IMR-90 (cell line): ENCODE results near the gene TEF. TPM values are rescaled to one million over a fixed set of nuclear protein-coding genes. Genes with fewer than 3 reads are reported as not detected.

ENCODE experiments used
- ATAC-seq: fragments of 200-7000 bp; cut with Tn5 transposase; 2 replicates; pipeline ENCODE4 v1.9.1; 2020; ENCODE audit warnings: low read depth, mild to moderate bottlenecking, moderate library complexity
- BruUV-seq: library from RNA; stranded (reverse); fragments of 400-500 nt; replicated peaks from 2 replicates; lab custom pipeline; 2021; lab: Mats Ljungman, UMichigan
- CTCF ChIA-PET: fragments of 300-600 bp; formaldehyde crosslinking; extraction: SDS; loops from one replicate; lab custom pipeline; 2021; ENCODE audit warnings: antibody characterized with exemption; lab: Yijun Ruan, JAX
- POLR2A ChIA-PET: fragments of 300-600 bp; sonication (Branson Sonifier 250); formaldehyde crosslinking; loops from one replicate; lab custom pipeline; 2022; ENCODE audit warnings: antibody characterized with exemption; ENCODE audit not compliant: unreplicated experiment; lab: Charles Lee
- DNase-seq: peaks from one replicate; pipeline ENCODE4 v3.0.0; 2013
- H2AFZ ChIP-seq: replicated peaks from 2 replicates; pipeline ENCODE3; 2013; ENCODE audit warnings: low read length, mild to moderate bottlenecking; ENCODE audit not compliant: poor library complexity
- H2AK5ac ChIP-seq: 2 replicates; pipeline ENCODE4 v1.6.1; 2013; ENCODE audit warnings: low read depth, low read length, inconsistent platforms
- H2AK9ac ChIP-seq: replicated peaks from 2 replicates; pipeline ENCODE3; 2013; ENCODE audit warnings: mild to moderate bottlenecking, low read depth, low read length, moderate library complexity; ENCODE audit not compliant: poor library complexity
- H2BK120ac ChIP-seq: 2 replicates; pipeline ENCODE4 v1.6.1; 2013; ENCODE audit warnings: low read depth, low read length, inconsistent platforms
- H2BK15ac ChIP-seq: 3 replicates; pipeline ENCODE4 v1.6.1; 2013; ENCODE audit warnings: low read depth, low read length, inconsistent platforms
- H2BK20ac ChIP-seq: 2 replicates; pipeline ENCODE4 v1.6.1; 2013; ENCODE audit warnings: low read depth, mild to moderate bottlenecking, inconsistent platforms, low read length, moderate library complexity
- H2BK5ac ChIP-seq: 2 replicates; pipeline ENCODE4 v1.6.1; 2013; ENCODE audit warnings: mild to moderate bottlenecking, low read depth, low read length, inconsistent platforms; ENCODE audit not compliant: poor library complexity, severe bottlenecking
- H3K14ac ChIP-seq: replicated peaks from 2 replicates; pipeline ENCODE4 v1.6.1; 2013; ENCODE audit warnings: low read depth, low read length, inconsistent platforms
- H3K18ac ChIP-seq: 2 replicates; pipeline ENCODE4 v1.6.1; 2013; ENCODE audit warnings: low read depth, low read length, control low read depth
- H3K23ac ChIP-seq: 2 replicates; pipeline ENCODE4 v1.6.1; 2013; ENCODE audit warnings: low read depth, low read length, inconsistent platforms
- H3K27ac ChIP-seq: 2 replicates; pipeline ENCODE4 v1.5.1; 2013; ENCODE audit warnings: mild to moderate bottlenecking, control low read depth, low read length; ENCODE audit not compliant: insufficient read depth
- H3K27me3 ChIP-seq: 2 replicates; pipeline ENCODE4 v1.6.1; 2013; ENCODE audit warnings: low read length; ENCODE audit not compliant: control insufficient read depth, insufficient read depth
- H3K36me3 ChIP-seq: 2 replicates; pipeline ENCODE4 v1.6.1; 2013; ENCODE audit warnings: low read length, mixed read lengths; ENCODE audit not compliant: control insufficient read depth, insufficient read depth
- H3K4ac ChIP-seq: 2 replicates; pipeline ENCODE4 v1.6.1; 2013; ENCODE audit warnings: low read depth, low read length, inconsistent platforms
- H3K4me1 ChIP-seq: 2 replicates; pipeline ENCODE4 v1.6.1; 2013; ENCODE audit warnings: low read length, mixed read lengths; ENCODE audit not compliant: control insufficient read depth, insufficient read depth
- H3K4me2 ChIP-seq: 2 replicates; pipeline ENCODE4 v1.6.1; 2013; ENCODE audit warnings: low read depth, mild to moderate bottlenecking, control low read depth, low read length, moderate library complexity
- H3K4me3 ChIP-seq: 2 replicates; pipeline ENCODE4 v1.5.1; 2013; ENCODE audit warnings: low read depth, mild to moderate bottlenecking, control low read depth, low read length, moderate library complexity; ENCODE audit not compliant: insufficient read depth
- H3K56ac ChIP-seq: 2 replicates; pipeline ENCODE4 v1.6.1; 2013; ENCODE audit warnings: low read length, inconsistent platforms; ENCODE audit not compliant: insufficient read depth; ENCODE audit errors: extremely low read depth
- H3K79me1 ChIP-seq, 2 experiments: 2 replicates each; pipeline ENCODE4 v1.6.1; 2013; ENCODE audit warnings: low read length in 2 of 2, inconsistent platforms in 1 of 2, low read depth in 1 of 2
- H3K9ac ChIP-seq: 2 replicates; pipeline ENCODE4 v1.6.1; 2013; ENCODE audit warnings: low read depth, low read length, control low read depth
- H3K9me1 ChIP-seq: 2 replicates; pipeline ENCODE4 v1.6.1; 2013; ENCODE audit warnings: low read length, inconsistent platforms; ENCODE audit not compliant: insufficient read depth
- H3K9me3 ChIP-seq: 2 replicates; pipeline ENCODE4 v1.6.1; 2013; ENCODE audit warnings: low read length; ENCODE audit not compliant: control insufficient read depth, insufficient read depth
- H4K20me1 ChIP-seq: 2 replicates; pipeline ENCODE4 v1.6.1; 2013; ENCODE audit warnings: low read length, inconsistent platforms; ENCODE audit not compliant: insufficient read depth
- H4K5ac ChIP-seq: 2 replicates; pipeline ENCODE4 v1.6.1; 2013; ENCODE audit warnings: mild to moderate bottlenecking, low read depth, low read length, control low read depth
- H4K8ac ChIP-seq, 2 experiments: 2 replicates each; pipeline ENCODE4 v1.6.1; 2013; ENCODE audit warnings: low read depth in 2 of 2, low read length in 2 of 2, control low read depth in 1 of 2, inconsistent platforms in 1 of 2
- H4K91ac ChIP-seq: 2 replicates; pipeline ENCODE4 v1.6.1; 2013; ENCODE audit warnings: low read depth, low read length, inconsistent platforms; ENCODE audit not compliant: insufficient read depth
- MAFK ChIP-seq: IDR thresholded peaks from 2 replicates; pipeline ENCODE4 v1.6.1; 2012; ENCODE audit warnings: low read depth, low read length, improper control_type of control experiment
- MAZ ChIP-seq: IDR thresholded peaks from 2 replicates; pipeline ENCODE4 v1.6.1; 2012; ENCODE audit warnings: low read depth, mild to moderate bottlenecking, low read length, improper control_type of control experiment, moderate library complexity, borderline replicate concordance
- MXI1 ChIP-seq: IDR thresholded peaks from 2 replicates; pipeline ENCODE4 v1.6.1; 2012; ENCODE audit warnings: low read depth, mild to moderate bottlenecking, low read length, moderate library complexity, borderline replicate concordance
- POLR2A ChIP-seq: IDR thresholded peaks from 2 replicates; pipeline ENCODE4 v1.6.1; 2012; ENCODE audit warnings: mild to moderate bottlenecking, low read depth, low read length
- SMC3 ChIP-seq: fragments of 150-350 bp; IDR thresholded peaks from 2 replicates; pipeline ENCODE4 v1.6.1; 2016; ENCODE audit warnings: low read depth, mild to moderate bottlenecking, antibody characterized with exemption, low read length, moderate library complexity
- WGBS, 2 experiments: methylation state at CpG; one replicate each; pipeline versions ENCODE4 v1.1.5 to v1.1.7; 2013; ENCODE audit warnings: missing lambda C conversion rate in 2 of 2; ENCODE audit not compliant: insufficient read length in 1 of 2; ENCODE audit errors: extremely low coverage in 2 of 2; 5-methylcytosine and 5-hydroxymethylcytosine counted together
- dilution Hi-C: fragments of 300-500 bp; cut with HindIII; formaldehyde crosslinking; loops from one replicate; pipeline ENCODE4 v1.14.3; 2018; ENCODE audit warnings: low sequenced_read_pairs; ENCODE audit not compliant: unreplicated experiment
- in situ Hi-C: fragments of 300-500 bp; cut with MboI; formaldehyde crosslinking; loops from 3 replicates; pipeline ENCODE4 v1.14.3; 2019; ENCODE audit warnings: low sequenced_read_pairs, inconsistent platforms, mixed read lengths
- intact Hi-C: fragments of 100-400 bp; cut with micrococcal nuclease; formaldehyde crosslinking; loops from 2 replicates; pipeline ENCODE4 v1.10.0; 2022
- polyA plus RNA-seq, 3 experiments: library from polyadenylated mRNA; depleted of rRNA; stranded (reverse); fragments of >200 nt; gene quantifications; 2 replicates each; pipeline ENCODE4 v1.2.3, GENCODE V29; 2012; ENCODE audit warnings: low replicate concordance in 1 of 3
- total RNA-seq: library from RNA; depleted of rRNA; stranded (reverse); fragments of >200 nt; gene quantifications from 2 replicates; pipeline ENCODE4 v1.2.3, GENCODE V29; 2012

TEF gene
- total and polyA plus RNA-seq, 2 of the 4 experiments (the other 2 are of a cell fraction): 5.6 to 11.6 TPM

DNA sequence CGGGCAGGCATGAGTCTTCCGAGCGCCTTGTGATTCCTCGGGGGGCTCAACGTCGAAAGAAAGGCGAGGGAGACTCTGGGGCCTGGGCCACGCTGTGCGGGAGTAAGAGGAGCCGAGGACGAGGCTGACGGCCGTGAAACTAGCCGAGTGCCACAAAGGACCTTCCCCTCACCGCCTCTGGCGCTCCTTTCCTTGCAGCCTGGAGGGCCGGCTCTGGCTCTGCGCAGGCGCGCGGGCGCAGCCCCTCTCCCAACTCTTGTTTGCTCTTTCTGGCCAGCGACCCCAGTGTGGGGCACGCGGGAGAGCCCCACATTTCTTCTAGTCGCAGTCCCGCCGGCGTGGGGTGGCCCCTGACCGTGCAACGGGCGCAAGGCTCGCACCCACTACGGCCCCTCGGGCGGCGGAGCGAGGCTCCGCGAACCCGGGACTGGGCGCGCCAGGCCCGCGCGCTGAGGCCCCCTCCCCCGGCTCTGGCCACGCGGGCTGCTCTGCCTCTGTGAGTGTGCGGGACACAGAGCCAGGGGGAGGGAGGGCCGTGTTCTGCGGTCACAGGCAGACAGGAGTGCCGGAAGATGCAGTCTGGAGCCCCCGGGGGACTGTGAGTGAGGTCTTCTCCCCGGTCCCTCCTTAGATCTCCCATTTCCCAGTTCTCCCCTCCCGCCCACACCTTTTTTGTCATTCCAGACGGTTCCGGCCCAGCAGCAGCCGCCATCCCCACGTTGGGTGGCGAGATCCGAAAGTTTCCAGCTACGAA, 65.9 kb downstream of the TEF start:
- Histone ChIP-seq H2BK20ac (peak overlapping the region; percentile 18), H4K20me1 (peaks cover 28% of the 10 kb centered on the region), H3K79me1 (peaks cover 9 to 29% of the 10 kb centered on the region in 2 experiments; a peak in 3 of 4 replicates), H3K4ac (peak overlapping the region; percentile 93), H3K4me3 (peak overlapping the region; percentile 97), H2BK5ac (peak overlapping the region; percentile 75), H3K18ac (peak overlapping the region; percentile 75), H3K4me1 (peaks cover 3% of the 10 kb centered on the region), H3K36me3 (peaks cover 5% of the 10 kb centered on the region), H2BK15ac (peak overlapping the region; percentile 28; the same call in 1 of the 3 replicates), H3K9me3 (no peaks in the 10 kb centered on the region), H3K9me1 (peaks cover 9% of the 10 kb centered on the region), H3K4me2 (peak overlapping the region; percentile 88), H2BK120ac (peak overlapping the region; percentile 65), H2AK5ac (peak overlapping the region; percentile 96), H4K8ac (peak overlapping the region; percentile 72 to 78), H3K27me3 (no peaks in the 10 kb centered on the region), H3K23ac (peak overlapping the region; percentile 97), H4K91ac (peak overlapping the region; percentile 90), H4K5ac (peak overlapping the region; percentile 56), H3K14ac (peak overlapping the region; percentile 88), H3K56ac (peak overlapping the region; percentile 93), H2AFZ (peak overlapping the region; percentile 90), H3K27ac (peak overlapping the region; percentile 86), H3K9ac (peak overlapping the region; percentile 75), H2AK9ac (peak overlapping the region; percentile 99)
- TF ChIP-seq MXI1 (peak; percentile 15; the same call in 1 of the 2 replicates), MAFK (no peak), SMC3 (no peak), MAZ (peak; percentile 59; the same call in 1 of the 2 replicates), POLR2A (0 out of 2 replicates have a peak, but pooled peaks have one; percentile 47)
- intact Hi-C loops: loop anchor here (2.0 kb wide), 2 partner anchors 67 to 69 kb away; partner anchors contain the start of gene TEF
- in situ Hi-C loops: no loop called here
- ChIA-PET POLR2A (interaction anchor here (0.6 to 1.4 kb wide), 2 partner anchors 21 to 69 kb away, joined by 3 read pairs; partner anchors contain the start of gene PHF5A), CTCF (interaction anchor here (0.9 to 1.0 kb wide), 2 partner anchors 44 kb away, joined by 3 read pairs; no protein-coding TSS in a partner anchor)
- 1% methylated on average over 18 of the region's 63 CpGs; no CpG with 5 or more reads in 1 of the 2 experiments for WGBS, 2 experiments
- peak; percentile 50 for DNase-seq
- ATAC-seq: peak; percentile 16
- no TSS peak for BruUV-seq
- dilution Hi-C loops: no loop called here
